Heart left ventricle (tissue), 16 donors: ENCODE results near the gene ANXA5. TPM values are rescaled to one million over a fixed set of nuclear protein-coding genes. Genes with fewer than 3 reads are reported as not detected.
A peak's percentile ranks its signal among the peaks of the same experiment; 100 is the strongest.

Source experiments
- ATAC-seq, 4 donors: fragments of 200-7000 bp; cut with Tn5 transposase; one replicate each; pipeline ENCODE4 v1.9.1; 2020 to 2022; ENCODE audit warnings: moderate library complexity in 4 of 4, mild to moderate bottlenecking in 3 of 4, moderate number of reproducible peaks in 1 of 4
- DNase-seq, 5 donors: peaks; one replicate each; pipeline ENCODE4 v3.0.0-alpha.2; 2020
- H3K27ac ChIP-seq, 12 donors: fragments of 200-600 bp; sonication (generic) in 4 of 12; one replicate each; pipeline versions ENCODE4 v1.5.0 to v1.8.0; 2016 to 2022; ENCODE audit warnings: mild to moderate bottlenecking in 2 of 12
- H3K27me3 ChIP-seq, 9 donors: fragments of 200-600 bp; sonication (generic) in 2 of 9; one replicate each; pipeline versions ENCODE4 v1.5.1 to v1.8.0; 2016 to 2022; ENCODE audit warnings: mild to moderate bottlenecking in 3 of 9
- H3K36me3 ChIP-seq, 9 donors: fragments of 200-600 bp; sonication (generic) in 2 of 9; one replicate each; pipeline versions ENCODE4 v1.5.0 to v1.8.0; 2018 to 2022; ENCODE audit warnings: mild to moderate bottlenecking in 2 of 9
- H3K4me1 ChIP-seq, 12 donors: fragments of 200-600 bp; sonication (generic) in 4 of 12; one replicate each; pipeline versions ENCODE4 v1.5.0 to v1.8.0; 2016 to 2022; ENCODE audit warnings: mild to moderate bottlenecking in 3 of 12
- H3K4me3 ChIP-seq, 12 donors: fragments of 200-600 bp; sonication (generic) in 4 of 12; one replicate each; pipeline versions ENCODE4 v1.5.0 to v1.8.0; 2017 to 2022; ENCODE audit warnings: mild to moderate bottlenecking in 9 of 12, moderate library complexity in 4 of 12
- H3K9me3 ChIP-seq, 12 donors: fragments of 200-600 bp; sonication (generic) in 4 of 12; one replicate each; pipeline versions ENCODE4 v1.5.0 to v1.8.0; 2016 to 2022; ENCODE audit warnings: mild to moderate bottlenecking in 1 of 12
- POLR2A ChIP-seq, 2 donors: fragments of 450-650 bp; IDR thresholded peaks; one replicate each; pipeline ENCODE4 v1.6.1; 2017; ENCODE audit warnings: antibody characterized with exemption in 2 of 2, mild to moderate bottlenecking in 2 of 2, moderate library complexity in 2 of 2
- WGBS, 4 donors: extraction: QIAGEN DNeasy Blood & Tissue Kit in 2 of 4; methylation state at CpG; one replicate each; pipeline versions ENCODE4 v1.1.5 to v1.1.7; 2013 to 2018; 5-methylcytosine and 5-hydroxymethylcytosine counted together
- intact Hi-C, 10 donors: fragments of 100-400 bp; cut with DNase I; formaldehyde crosslinking; loops; one replicate each; pipeline versions ENCODE4 v1.11.1 to v1.14.2; 2022
- polyA plus RNA-seq, 2 donors: library from polyadenylated mRNA; stranded (reverse); fragments of 200-250 nt; gene quantifications; one replicate each; pipeline ENCODE4 v1.2.3, GENCODE V29; 2013
- total RNA-seq, 9 donors: library from RNA; depleted of rRNA in 2 of 9; stranded (reverse); fragments of >200 nt in 2 of 9; fragmentation: NEBNext Ultra II Directional in 3 of 9; extraction: Animal tissue kit (Norgen Biotek cat#: 25700) in 3 of 9; gene quantifications; one replicate each; pipeline versions ENCODE4 v1.1.0 to v1.2.4, GENCODE V29; 2016 to 2023
- TF ChIP-seq, protein P1 (sequence below), 12 donors: fragments of 200-600 bp; sonication (generic) in 4 of 12; IDR thresholded peaks; one replicate each; pipeline versions ENCODE4 v1.5.0 to v1.8.0; 2018 to 2022; ENCODE audit warnings: antibody characterized with exemption in 12 of 12, mild to moderate bottlenecking in 5 of 12
- donor health status: ischemic (EF 13 %, LVEDD 7.1; RV severe dilation, severe dysfunction).
- donor health status: healthy with polysubstance abuse.
- donor health status: DM: no; HTN: yes; CAD: no.
- donor health status: DM: no; HTN: no; CAD: no.
- donor health status: ischemic (EF 25% LVEDD 6.9; RV normal size, moderate dysfunction).
- donor health status: ischemic (EF 25% LVEDD 5.7; RV mildly dilated, moderate dysfunction).
- donor health status: healthy.
- donor health status: DM: yes; HTN: yes; CAD: no.
- donor health status: ischemic (EF 35%, LVEDD 5.7; RV mildly dilated, moderate dysfunction).
- donor health status: nonischemic (EF 11% LVEDD 7.7; RV severe dilation, severe dysfunction).
- donor health status: DM: yes; HTN: yes; CAD: no.
- donor health status: PGD.
- donor health status: ischemic (EF 29% LVEDD 5.4; RV normal size, mild dysfunction).
- donor health status: nonischemic (EF 23%, LVEDD 6.1; RV moderate dilation, normal function).

ANXA5 gene
- total and polyA plus RNA-seq, 11 donors, result 104 to 283 (median 168) TPM

- intact Hi-C loops, result no loop called here
- Histone ChIP-seq H3K4me3 (no peak overlapping the region), H3K9me3 (no peaks in the 10 kb centered on the region), H3K36me3 (no peaks in the 10 kb centered on the region), H3K27ac (no peak overlapping the region), H3K27me3 (no peaks in the 10 kb centered on the region), H3K4me1 (peaks cover 0 to 22% (median 0%) of the 10 kb centered on the region in 12 donors)
- WGBS, 4 donors, result 74 to 88% (median 78%) methylated on average over 12 of the region's 12 CpGs
- DNase-seq (no peak), ATAC-seq (peak in 1 of 4 donors; percentile 17)
- TF ChIP-seq, protein P1, sequence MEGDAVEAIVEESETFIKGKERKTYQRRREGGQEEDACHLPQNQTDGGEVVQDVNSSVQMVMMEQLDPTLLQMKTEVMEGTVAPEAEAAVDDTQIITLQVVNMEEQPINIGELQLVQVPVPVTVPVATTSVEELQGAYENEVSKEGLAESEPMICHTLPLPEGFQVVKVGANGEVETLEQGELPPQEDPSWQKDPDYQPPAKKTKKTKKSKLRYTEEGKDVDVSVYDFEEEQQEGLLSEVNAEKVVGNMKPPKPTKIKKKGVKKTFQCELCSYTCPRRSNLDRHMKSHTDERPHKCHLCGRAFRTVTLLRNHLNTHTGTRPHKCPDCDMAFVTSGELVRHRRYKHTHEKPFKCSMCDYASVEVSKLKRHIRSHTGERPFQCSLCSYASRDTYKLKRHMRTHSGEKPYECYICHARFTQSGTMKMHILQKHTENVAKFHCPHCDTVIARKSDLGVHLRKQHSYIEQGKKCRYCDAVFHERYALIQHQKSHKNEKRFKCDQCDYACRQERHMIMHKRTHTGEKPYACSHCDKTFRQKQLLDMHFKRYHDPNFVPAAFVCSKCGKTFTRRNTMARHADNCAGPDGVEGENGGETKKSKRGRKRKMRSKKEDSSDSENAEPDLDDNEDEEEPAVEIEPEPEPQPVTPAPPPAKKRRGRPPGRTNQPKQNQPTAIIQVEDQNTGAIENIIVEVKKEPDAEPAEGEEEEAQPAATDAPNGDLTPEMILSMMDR (IDR thresholded peaks at IDR 0.05), result no peak
- TF ChIP-seq POLR2A (IDR thresholded peaks at IDR 0.05), result no peak
These were observed 44.1 kb upstream of the ANXA5 start for GRCh38 chr4:121740796-121741409.

DNA sequence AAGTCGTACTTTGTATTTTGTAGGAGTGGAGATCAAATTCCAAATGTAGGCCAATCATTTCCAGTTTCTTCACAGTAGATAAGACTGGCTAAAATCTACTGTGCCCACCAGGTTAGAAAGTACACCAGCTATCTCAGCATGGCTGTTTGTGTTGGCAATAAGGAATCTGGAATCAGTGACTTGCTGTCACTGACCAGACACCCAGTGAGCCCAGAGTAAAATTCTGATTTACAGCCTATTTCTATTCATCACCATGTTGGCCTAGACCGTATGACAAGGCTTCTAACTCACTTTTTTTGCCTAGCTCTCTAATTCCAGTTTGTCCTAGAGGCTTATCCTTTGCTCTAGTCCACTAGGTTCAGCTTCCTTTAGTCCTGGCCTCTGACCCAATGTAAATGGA, 42.8 kb upstream of the ANXA5 start:
- peak overlapping the region in 5 of 12 donors; percentile 18 to 54 (median 52) for H3K27ac ChIP-seq
- WGBS, 4 donors, result 35 to 51% (median 42%) methylated on average over 2 of the region's 2 CpGs
- no peaks in the 10 kb centered on the region for H3K9me3 ChIP-seq
- TF ChIP-seq, protein P1 (IDR thresholded peaks at IDR 0.05), result no peak
- TF ChIP-seq POLR2A (IDR thresholded peaks at IDR 0.05), result no peak
- no peak overlapping the region for H3K4me3 ChIP-seq
- DNase-seq (no peak), ATAC-seq (peak in 3 of 4 donors; percentile 7 to 62 (median 19))
- no peaks in the 10 kb centered on the region for H3K36me3 ChIP-seq
- intact Hi-C loops, result loop anchor here in 5 of 10 donors (5.0 to 10.0 kb wide), 5 partner anchors 255 to 545 kb away; no protein-coding TSS in a partner anchor
- H3K27me3 ChIP-seq, result no peaks in the 10 kb centered on the region
- H3K4me1 ChIP-seq, result peaks cover 0 to 22% (median 0%) of the 10 kb centered on the region in 12 donors

GRCh38 chr4:121738780-121739535, 42.2 kb upstream of the ANXA5 start:
- 50 to 67% (median 61%) methylated on average over 2 of the region's 2 CpGs for WGBS, 4 donors
- H3K4me3 ChIP-seq, result no peak overlapping the region
- H3K9me3 ChIP-seq, result no peaks in the 10 kb centered on the region
- TF ChIP-seq, protein P1 (IDR thresholded peaks at IDR 0.05), result no peak
- TF ChIP-seq POLR2A (IDR thresholded peaks at IDR 0.05), result no peak
- H3K27me3 ChIP-seq, result no peaks in the 10 kb centered on the region
- ATAC-seq (peak; percentile 19 to 91 (median 46)), DNase-seq (peak in 3 of 5 donors; percentile 34 to 59 (median 45))
- no peaks in the 10 kb centered on the region for H3K36me3 ChIP-seq
- intact Hi-C loops, result loop anchor here in 5 of 10 donors (5.0 to 10.0 kb wide), 5 partner anchors 254 to 544 kb away; no protein-coding TSS in a partner anchor
- peak overlapping the region in 4 of 12 donors; percentile 18 to 54 (median 53) for H3K27ac ChIP-seq
- peaks cover 0 to 22% (median 0%) of the 10 kb centered on the region in 12 donors for H3K4me1 ChIP-seq
